Activated T-cell treated with anti-CD3 and anti-CD28 coated beads for 24 hours (primary cell): ENCODE data around the gene GPRIN2.
"Not testable (repeated sequence)": the region's sequence is repeated elsewhere in the genome, so short reads cannot be mapped to it uniquely, and the experiment has no call there.

Source experiments
- DNase-seq: peaks from one replicate; pipeline ENCODE4 v3.0.0-alpha.2; 2020; ENCODE audit warnings: low read depth

The GPRIN2 gene

DNA sequence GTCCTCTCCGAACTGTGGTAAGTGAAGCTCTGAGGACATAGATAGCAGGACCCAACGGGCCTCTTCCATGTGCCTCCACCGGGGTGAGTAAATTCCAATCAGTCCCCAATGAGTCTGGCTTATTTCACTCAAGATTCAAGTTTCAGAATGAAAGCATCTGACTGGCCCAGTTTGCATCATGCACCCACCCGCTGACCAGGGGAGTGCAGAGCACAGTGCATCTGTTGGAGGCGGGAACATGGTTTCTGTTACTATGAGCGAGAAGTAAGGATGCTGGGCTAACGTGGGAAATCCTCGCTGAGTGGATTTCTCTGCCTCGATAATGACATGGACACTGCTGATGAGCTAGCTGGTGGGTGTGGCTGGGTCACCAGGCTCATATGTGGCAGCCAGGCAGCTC lies 10.7 kb upstream of the GPRIN2 start:
- not testable (repeated sequence) for DNase-seq

DNA sequence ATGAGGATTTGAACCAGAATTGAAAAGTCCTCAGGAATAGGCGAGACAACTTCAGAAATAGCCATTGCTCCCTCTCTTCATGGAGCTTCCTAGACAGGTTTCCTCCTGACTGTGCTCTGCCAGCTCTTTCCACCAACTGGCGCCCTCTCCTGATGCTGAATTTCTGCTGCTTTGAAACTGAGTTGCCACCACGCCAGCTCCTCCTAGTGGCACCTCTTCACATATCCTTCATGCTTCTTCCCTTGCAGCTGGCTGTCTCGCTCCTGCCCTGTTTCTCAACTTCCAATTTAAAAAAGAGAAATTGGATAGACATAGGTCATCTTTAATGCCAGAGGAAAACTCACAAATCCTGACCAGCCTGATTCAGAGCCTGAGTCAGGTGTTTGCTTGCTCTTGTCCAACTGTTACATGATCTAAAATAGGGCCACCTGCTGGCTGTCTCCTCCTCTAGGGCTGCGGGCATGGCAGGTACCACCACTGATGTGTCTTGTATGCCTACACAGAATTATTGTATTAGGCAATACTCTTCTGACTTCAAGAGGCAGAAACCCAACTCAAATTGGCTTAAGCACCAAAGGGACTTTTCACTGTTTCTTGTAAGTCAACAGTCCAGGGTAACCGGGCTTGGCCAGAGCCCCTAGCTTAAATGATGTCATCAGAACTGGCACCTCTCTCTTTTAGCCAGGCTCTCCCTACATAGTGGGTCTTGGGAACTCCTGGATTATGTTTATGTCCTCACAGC lies 9.3 kb upstream of the GPRIN2 start:
- peak; percentile 35 for DNase-seq

DNA sequence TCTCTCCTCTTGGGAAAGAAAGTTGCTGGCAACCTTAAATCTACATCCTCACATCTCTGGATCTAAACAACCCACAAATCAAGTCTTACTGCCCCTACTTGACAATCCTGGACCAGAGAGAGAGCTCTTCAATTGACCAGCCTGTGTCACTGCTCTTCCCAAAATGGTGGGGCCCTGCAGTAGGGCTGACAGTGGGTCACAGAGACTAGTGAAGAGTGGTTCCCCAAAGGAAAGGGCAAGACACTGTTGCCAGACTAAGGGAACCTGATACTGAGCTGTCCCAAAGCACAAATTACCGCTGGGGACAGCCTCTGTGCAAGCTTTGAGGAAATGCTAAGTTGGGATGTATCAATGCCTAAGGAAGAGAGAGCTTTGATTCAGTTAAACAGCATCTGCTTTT lies 4.5 kb upstream of the GPRIN2 start:
- DNase-seq: no peak

DNA sequence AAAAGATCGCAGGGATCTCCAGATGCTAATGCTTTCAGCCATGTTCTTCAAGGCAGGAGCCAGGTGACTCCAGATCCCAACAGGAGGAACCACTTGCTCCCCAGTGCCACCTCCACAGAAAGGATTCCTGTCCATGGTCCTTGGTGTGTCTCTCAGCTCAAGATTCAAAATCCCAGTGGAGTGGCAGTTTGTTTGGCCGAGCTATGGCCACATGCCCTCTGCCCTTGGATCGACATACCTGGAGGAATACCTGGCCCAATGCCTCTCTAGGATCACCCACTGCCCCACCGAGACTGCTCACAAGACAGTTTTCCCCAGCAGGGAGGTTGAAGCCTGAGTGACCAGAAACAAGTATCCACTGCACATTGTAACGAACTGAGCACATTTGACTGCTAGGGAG lies 3.9 kb upstream of the GPRIN2 start:
- no peak for DNase-seq

DNA sequence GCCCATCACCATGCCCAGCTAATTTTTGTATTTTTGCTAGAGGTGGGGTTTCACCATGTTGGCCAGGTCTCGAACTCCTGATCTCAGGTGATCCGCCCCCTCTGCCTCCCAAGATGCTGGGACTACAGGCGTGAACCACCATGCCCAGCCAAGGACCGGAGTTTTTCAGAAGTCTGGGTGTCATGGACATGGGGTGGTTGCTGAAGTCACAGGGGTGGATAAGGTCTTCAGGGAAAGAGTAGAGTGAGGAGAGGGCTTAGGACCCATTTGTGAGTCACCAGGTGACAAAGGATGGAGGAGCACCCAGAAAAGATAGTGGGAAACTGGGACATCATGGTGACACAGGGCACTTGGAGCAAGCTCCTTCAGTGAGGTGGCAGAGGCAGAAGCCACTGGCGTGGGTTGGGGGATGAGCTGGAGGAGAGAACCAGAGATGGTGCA lies 2.8 kb upstream of the GPRIN2 start:
- DNase-seq: no peak

DNA sequence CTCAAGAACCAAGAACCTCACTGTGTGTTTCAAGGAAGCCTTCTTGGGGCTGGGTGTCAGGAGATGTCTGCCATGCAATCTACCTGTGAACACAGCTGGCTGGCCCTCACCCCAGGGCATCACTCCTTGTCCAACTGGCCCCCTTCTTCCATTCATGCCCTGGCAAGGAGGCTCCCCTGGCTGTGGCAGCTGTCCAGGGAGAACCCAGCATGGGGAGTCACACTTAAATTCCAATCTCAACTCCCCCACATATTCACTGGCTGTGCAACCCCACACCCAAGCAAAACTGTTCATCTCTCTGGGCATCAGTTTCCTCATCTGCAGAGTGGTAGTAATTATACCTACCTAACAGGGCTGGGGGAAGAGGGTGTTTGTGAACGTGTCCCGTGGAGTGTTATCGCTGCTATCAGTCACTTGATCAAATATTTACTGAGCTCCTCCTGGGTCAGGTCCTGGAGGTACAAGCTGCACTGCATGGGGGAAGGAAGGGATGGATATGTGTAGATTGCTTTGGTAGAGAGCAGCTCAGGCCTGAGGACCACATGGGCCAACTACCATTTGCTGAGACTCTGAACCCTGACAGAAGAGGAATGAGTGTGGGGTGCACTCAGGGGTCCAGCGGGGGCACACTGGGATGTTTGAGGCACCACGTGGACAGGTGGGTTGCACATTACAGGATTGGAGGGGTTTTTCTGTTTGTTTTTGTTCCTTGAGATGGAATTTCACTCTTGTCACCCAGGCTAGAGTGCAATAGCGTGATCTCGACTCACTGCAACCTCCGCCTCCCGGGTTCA lies 2.1 kb upstream of the GPRIN2 start:
- no peak for DNase-seq

DNA sequence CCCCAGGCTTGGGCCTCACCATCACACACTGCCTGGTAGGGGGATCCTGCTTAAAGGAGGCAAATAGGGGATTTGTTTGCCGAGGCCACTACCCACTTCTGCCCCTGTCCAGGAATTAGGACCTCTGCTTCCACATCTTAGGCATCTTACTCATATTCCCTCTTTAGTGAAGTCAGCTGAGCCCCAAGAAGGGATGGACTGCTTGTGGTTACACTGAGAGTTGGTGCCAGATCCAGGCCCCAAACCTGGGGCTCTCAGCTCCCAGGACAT lies 1.6 kb upstream of the GPRIN2 start:
- DNase-seq: no peak

DNA sequence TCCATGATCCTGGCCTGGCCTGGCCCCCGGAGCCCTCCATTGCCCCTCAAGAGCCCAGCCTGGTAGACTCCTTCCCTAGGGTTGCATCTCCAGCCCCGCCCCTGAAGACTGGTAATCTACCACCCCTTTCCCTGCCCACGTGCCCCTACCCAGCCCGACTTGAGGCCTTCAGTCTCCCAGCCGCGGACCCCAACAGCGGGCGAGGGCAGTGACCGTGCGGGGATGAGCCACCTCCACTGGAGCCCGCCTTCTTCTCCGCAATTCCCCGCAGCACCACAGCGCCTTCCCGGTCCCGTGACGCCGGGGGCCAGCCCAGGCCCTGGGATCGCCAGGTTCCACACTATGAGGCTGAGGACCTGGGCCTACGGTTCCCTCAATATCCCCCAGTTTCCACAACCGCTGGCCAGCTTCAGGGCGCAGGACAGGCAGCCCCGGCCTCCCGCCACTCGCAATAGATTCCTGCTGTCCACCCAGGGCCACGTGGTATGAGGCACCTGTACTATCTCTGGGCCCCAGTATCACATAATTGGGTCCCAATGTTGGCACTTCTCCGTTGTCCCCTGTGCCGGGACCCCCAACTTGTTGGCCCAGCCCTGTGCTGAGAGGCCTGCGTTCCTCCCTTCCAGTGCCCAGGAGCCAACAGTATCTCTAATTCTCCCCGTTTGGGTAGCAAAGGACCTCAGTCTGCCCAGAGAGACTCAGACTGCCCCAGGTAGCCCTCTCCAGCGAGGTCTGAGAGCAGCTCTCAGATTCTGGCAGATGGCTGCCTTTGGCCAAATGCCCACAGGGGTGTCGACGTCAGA lies 1.1 kb upstream of the GPRIN2 start:
- DNase-seq: no peak

DNA sequence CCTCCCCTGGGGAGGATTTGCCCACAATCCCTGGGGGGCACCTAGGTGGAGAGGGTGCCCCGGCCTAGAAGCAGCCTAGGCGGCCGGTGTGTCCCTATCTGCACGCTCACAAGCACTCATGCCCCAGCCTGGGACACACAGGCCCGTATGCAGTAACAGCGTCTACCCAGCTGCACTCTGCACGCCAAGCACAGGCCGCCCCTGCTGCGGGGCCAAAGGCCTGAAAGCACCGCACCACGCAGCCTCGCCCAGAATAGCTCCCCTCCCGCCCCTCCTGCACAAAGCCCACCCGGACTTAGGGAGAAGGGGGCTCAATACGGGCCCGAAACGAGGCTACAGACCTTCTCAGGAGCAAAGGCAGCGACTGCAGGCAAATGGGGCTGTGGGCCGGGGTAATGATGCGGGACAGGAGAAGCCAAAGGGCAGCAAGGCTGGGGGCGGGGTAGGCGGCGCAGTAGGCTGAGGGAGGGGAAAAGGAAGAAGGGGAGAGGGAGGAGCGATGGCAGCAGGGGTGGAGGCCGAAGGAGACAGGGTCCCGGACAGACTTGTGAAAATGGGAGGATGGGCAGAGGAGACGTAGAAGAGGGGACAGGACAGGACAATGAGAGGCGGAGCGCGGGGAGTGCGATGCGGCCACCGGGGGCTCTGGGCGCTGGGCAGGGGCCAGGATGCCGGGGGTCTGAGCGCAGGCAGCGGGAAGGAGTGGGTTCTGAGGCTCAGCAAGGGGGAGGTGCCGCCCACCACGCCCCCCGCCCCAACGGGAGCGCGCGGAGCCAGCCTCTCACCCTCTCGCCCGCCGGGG lies 544 bp downstream of the GPRIN2 start:
- DNase-seq: no peak

DNA sequence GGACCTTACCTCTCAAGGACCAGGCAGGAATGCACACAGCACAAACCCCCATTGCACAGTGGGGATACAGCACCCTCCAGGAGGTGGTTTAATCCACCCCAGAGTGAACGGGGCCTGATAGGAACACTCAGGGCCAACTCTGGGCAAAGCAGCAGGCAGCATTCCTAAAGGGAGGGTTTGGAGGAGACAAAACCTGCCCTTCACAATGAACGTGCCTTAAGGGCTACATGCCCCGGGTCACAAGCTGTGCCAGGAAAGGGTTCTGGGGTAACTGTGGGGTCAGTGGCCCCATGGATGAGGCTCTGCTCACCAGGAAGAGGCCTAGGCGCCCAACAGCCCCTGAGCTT lies 1.1 kb downstream of the GPRIN2 start:
- no peak for DNase-seq

DNA sequence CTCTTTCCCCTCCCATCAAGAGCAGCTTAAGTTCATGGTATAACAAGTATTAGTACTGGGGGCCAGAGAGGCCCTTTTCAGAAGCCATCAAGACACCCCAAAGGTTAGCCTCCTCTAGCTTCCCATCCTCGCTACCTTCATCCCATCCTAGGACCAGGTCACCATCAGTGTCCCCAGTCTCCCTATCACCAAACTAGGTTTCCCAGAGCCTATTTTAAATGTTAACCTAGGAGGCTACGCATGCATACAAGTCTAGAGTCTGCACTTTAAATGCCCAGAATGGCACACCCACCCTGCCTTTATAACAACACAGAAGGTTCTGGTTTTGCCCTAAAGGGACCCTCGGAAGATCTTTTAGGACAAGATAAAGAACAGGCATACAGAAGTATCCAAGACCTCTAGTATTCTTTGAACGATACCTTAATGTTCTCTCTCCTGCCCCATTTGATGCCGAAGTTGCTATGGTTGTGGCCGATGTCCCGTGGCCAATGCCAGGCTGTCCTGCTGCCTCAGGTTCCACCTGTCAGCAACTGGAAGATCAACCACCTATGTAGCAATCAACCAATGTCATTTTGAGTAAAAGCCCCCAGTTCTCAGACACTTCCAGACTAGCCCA lies 2.2 kb downstream of the GPRIN2 start:
- DNase-seq: no peak

DNA sequence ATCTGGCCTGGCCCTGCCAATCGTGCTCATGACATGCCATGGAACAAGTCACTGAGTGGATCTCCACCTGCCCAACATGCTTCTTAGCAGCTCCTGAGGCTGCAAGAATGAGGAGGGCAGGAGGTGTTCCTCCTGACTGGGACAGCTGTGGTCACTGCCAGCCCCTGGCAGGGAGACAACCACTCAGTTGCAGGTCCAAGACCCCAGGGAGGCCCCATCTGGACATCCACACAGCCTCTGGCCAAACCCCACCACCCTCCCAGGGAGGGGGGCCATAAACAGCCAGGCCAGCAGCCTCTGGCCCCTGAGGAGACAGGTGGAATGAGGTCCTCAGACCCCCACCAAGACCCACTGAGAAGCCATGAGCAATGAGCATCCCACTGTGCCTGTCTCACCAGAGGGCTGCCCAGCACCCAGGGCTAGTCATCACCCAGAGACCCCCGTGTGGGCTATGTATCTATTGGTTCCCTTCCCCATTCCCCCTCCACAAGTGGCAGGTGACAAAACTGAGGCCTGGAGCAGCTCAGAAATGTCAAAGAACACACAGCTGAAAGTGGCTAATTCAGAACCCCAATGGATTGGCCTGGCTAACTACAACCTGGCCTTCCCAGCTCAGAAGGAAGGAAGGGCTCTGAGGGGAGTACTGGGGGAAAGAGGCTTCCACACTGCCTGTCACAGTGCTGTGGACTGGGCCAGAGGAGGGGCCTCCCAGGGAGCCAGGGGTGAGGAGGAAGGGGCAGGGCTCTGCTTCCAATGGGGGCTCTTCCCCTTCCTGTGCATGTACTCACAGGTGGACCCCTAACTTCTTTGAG lies 3.0 kb downstream of the GPRIN2 start:
- DNase-seq: no peak

DNA sequence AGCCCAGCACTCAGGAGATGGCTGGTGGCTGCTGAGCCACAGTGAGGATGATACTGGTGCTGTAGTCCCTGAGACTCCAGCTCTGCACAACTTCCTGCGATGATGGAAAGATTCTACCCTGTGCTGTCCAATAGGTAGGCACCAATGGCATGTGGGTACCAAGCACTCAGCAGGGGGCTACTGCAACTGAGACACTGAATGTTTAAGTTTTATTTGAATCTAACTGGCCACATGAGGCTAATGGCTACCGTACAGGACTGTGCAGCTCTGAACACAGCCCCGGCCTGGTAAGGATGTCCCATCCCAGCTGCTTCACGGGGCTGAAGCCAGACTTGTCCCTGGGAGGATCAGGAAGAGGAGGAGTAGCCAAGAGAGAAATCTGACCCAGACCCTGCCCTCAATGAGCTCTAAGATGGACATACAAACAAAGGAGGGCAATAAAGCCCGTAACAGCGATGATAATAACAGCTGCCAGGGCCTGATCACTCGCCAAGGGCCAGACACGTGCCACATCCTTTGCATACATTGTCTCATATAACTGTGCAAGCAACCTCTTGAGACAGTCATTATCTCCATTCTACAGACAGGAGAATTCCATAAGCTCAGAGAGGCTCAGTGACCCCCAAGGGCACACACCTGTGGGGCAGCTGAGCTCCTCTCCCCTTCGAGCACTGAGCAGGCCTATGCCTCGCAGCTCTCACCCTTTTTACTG lies 3.8 kb downstream of the GPRIN2 start:
- DNase-seq: no peak

DNA sequence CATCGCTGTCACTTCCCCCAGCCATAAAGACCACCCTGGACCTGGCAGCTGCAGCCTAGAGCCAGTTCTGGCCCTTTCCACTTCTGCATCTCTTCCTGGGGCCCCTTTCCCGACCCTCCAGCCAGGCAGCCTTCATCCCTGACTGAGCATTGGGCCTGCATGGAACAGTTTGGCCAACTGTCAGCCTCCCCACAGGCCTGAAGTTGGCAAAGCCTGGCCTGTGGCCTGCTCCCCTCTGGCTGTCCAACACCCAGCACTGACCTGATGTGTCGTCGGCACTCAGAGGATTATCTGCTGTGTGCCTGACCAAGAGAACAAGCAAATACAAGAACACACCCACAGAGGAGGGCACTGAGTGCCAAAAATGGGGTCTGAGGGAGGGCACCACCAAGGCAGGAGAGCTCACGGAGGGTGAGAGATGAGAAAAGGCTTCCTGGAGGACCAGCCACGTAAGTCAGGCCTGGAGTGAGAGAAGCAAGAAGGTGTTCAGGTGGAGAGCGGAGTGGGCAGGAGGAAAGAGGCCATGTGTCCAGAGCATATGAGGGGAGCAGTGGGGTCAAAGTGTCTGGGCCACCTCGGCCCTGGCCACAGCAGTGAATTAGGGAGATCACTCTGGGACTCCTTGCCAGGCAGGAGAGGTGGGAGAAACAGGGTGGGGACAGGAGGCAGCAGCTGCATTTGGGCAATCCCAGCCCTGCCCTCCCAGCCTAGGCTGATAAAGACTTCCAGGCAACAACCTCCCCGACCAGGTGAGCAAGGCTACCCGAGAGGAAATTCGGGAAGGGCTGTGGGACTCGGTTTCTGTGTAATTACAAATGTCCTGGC lies 4.5 kb downstream of the GPRIN2 start:
- DNase-seq: no peak

DNA sequence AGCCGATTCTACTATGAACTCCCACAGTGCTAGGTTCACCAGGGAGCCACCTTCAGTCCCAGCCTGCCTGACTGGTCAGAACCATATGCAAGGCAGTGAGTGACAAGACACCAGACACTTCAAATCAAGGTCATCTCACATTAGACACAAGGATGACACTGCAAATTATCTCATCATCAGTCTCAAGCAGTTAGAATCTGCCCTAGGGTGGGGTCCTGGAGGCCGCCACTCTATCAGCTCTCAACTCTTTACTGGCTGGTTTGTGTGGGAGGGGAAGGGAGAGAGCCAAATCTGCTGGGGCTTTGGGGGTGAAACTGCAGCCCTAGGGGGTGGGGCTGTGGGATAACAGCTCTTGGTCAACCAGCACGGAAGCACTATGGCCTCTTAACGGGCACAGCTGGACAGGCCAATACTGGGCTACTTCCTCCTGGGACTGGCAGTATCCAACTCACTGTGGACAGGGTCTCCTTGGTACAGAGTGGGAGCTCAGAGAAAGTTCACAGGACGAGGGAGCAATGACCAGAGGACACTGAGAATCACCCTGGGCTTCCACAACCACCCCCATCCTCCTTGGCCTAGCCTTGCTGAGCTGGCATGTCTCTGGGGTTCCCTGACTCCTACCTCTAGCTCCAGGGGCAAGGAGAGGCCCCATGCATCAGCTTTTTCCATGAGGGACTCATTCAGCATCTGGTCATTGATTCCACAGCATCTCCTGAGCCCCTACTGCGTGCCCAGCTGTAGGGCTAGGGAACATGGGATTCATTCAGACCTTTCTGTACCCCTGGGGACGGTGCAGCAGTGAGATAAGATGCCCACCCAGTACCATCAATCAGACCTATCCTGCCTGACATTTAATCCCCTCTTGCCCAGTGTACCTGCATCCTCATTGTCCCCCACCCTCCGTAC lies 5.4 kb downstream of the GPRIN2 start:
- no peak for DNase-seq

DNA sequence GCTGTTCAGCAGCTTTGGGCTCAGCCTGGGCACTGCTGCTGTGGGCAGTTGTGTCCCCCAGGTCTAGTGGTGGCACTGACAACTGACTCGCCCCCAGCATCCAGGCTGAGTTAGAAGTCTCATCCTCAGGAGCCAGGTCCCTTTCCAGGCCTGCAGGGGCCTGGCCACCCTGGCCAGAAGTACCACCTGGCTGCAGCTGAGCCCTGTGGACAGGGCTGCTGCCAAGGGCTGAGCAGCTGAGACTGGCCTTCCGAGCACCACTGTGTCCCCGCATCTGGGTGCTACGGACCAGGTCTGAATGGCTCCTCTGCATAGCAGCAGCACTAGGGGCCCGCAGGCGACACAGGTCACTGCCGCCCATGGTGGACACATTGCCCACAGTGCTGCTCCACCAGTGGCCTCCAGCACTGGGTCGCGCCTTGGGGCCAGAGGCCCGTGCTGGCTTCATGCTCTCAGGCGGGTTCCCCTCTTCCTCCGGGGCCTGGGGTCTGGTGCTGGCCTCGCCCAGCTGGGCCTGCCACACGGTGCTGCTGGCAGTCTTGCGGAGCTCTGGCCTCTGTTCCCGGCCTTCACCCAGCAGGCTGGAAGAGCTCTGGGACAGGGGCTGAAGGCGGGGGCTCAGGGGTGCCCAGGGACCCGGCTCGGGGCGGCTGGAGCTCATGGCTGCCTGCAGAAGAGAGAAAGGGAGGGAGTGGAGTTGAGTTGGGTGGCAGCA lies 6.2 kb downstream of the GPRIN2 start:
- DNase-seq: no peak

DNA sequence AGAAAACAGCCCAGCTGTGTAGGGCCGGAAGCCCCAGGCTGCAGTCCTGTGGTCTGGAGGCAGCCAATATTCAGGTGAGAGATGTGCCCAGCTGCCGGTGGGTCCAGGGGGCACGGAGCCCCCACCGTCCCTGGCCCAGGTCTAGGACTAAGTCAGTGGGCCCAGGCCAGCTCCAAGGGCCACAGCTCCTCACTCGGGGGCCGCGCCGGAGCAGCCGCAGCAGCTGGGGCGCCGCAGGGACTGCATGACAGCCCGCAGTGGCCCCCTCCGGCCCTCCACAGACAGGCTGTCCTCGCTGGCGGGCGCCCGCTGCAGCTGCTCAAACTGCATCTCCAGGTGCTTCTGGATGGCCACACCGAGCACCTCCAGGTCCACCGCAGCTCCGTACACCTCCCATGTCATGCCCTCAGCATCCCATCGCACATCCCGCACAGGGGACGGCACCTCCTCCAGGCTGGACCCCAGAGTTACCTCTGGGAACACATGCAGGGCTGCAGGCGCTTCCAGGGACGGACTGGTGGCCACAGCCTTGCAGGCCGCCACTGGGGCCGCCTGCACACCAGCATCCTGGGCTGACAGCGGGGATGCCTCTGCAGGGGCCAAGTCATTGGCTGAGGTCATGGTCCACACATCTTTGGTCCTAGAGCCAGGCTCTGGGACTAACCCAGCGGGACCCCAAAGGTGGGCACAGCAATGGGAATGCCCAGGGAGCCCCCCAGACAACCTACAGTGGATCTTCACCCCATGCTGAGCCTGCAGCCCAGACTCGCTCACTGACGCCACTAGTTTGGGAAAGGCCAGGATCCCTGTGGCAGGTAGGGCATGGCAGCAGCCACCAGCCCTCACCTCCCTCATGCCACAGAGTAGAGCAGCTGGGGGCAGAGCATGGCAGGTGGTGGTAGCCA lies 7.0 kb downstream of the GPRIN2 start:
- no peak for DNase-seq
